HFFc6 (cell line): ENCODE results near the gene STOML3. TPM values are rescaled to one million over a fixed set of nuclear protein-coding genes. Genes with fewer than 3 reads are reported as not detected.

Experiments used
- DNase-seq: peaks from one replicate; pipeline ENCODE4 v3.0.0-alpha.2; 2018
- H3K27ac Mint-ChIP-seq: 2 replicates; pipeline ENCODE4 v1.8.0; 2020; ENCODE audit warnings: mild to moderate bottlenecking, mixed read lengths
- H3K27me3 Mint-ChIP-seq: 2 replicates; pipeline ENCODE4 v1.8.0; 2021; ENCODE audit warnings: mild to moderate bottlenecking, moderate library complexity, mixed read lengths; ENCODE audit not compliant: insufficient read depth
- H3K36me3 Mint-ChIP-seq: 2 replicates; pipeline ENCODE4 v1.8.0; 2021; ENCODE audit warnings: low read depth, mixed read lengths
- H3K4me1 Mint-ChIP-seq: 2 replicates; pipeline ENCODE4 v1.8.0; 2020; ENCODE audit warnings: low read depth, mixed read lengths
- H3K4me3 Mint-ChIP-seq: 2 replicates; pipeline ENCODE4 v1.8.0; 2020; ENCODE audit warnings: mild to moderate bottlenecking, moderate library complexity, mixed read lengths
- H3K9me3 Mint-ChIP-seq: 2 replicates; pipeline ENCODE4 v1.8.0; 2020; ENCODE audit warnings: mild to moderate bottlenecking, mixed read lengths
- CTCF ChIP-seq: fragments of 200-600 bp; sonication (generic); IDR thresholded peaks from 2 replicates; pipeline ENCODE4 v1.5.0; 2021; ENCODE audit warnings: antibody characterized with exemption, mild to moderate bottlenecking
- long read RNA-seq: library from polyadenylated mRNA; unstranded; transcript quantifications from one replicate; pipeline ENCODE4 v2.0.0, GENCODE V29; 2019
- total RNA-seq, 6 experiments: library from RNA; stranded (reverse); fragmentation: NEBNext Ultra II Directional; extraction: Animal tissue kit (Norgen Biotek cat#: 25700); gene quantifications; 2 replicates in 1 of 6; 3 replicates in 5 of 6; pipeline ENCODE4 v1.2.3, GENCODE V29; 2021

Gene STOML3
- total RNA-seq, result not detected
- long read RNA-seq, result 0 reads

- H3K27ac Mint-ChIP-seq, result no peak within 1 kb of the TSS
Observed at GRCh38 chr13:38990693-38991092, at the start of gene STOML3. Gene STOML3 (minus strand): TSS chr13:38990831. CDS start chr13:38990721, 110 bp downstream.

GRCh38 chr13:39040206-39040605, 49.6 kb upstream of the STOML3 start:
- Mint-ChIP-seq H3K36me3 (peaks cover 4% of the 10 kb centered on the region; the same call in 1 of the 2 replicates), H3K27ac (no peak overlapping the region), H3K4me3 (peak overlapping the region; percentile 11; the same call in 1 of the 2 replicates), H3K4me1 (peaks cover 28% of the 10 kb centered on the region), H3K27me3 (peaks cover 2% of the 10 kb centered on the region; the same call in 1 of the 2 replicates), H3K9me3 (no peaks in the 10 kb centered on the region)
- no peak for TF ChIP-seq CTCF
- DNase-seq, result no peak

More at GRCh38 chr13:38990693-38991092, at the start of gene STOML3:
- no peaks in the 10 kb centered on the region for H3K9me3 Mint-ChIP-seq
- no peaks in the 10 kb centered on the region for H3K36me3 Mint-ChIP-seq
- H3K4me1 Mint-ChIP-seq, result no peaks in the 10 kb centered on the region
- TF ChIP-seq CTCF, result no peak
- H3K27me3 Mint-ChIP-seq, result no peaks in the 10 kb centered on the region
- no peak for DNase-seq
- no peak within 1 kb of the TSS for H3K4me3 Mint-ChIP-seq

- no peak for DNase-seq
Observed at GRCh38 chr13:39039041-39039440, 48.4 kb upstream of the STOML3 start.

GRCh38 chr13:39038569-39039030, 48.0 kb upstream of the STOML3 start:
- H3K36me3 Mint-ChIP-seq, result peaks cover 4% of the 10 kb centered on the region; the same call in 1 of the 2 replicates
- peak overlapping the region; percentile 99 for H3K27ac Mint-ChIP-seq
- H3K4me1 Mint-ChIP-seq, result peaks cover 41% of the 10 kb centered on the region
- no peak for TF ChIP-seq CTCF
- H3K27me3 Mint-ChIP-seq, result peaks cover 2% of the 10 kb centered on the region; the same call in 1 of the 2 replicates
- no peaks in the 10 kb centered on the region for H3K9me3 Mint-ChIP-seq
- DNase-seq, result no peak
- peak overlapping the region; percentile 97 for H3K4me3 Mint-ChIP-seq

More at GRCh38 chr13:39039041-39039440, 48.4 kb upstream of the STOML3 start:
- Mint-ChIP-seq H3K36me3 (peaks cover 4% of the 10 kb centered on the region; the same call in 1 of the 2 replicates), H3K4me1 (peaks cover 40% of the 10 kb centered on the region), H3K4me3 (peak overlapping the region; percentile 97), H3K27ac (peak overlapping the region; percentile 99), H3K27me3 (peaks cover 2% of the 10 kb centered on the region; the same call in 1 of the 2 replicates), H3K9me3 (no peaks in the 10 kb centered on the region)
- TF ChIP-seq CTCF, result no peak

GRCh38 chr13:39037880-39038568, 47.4 kb upstream of the STOML3 start, which contains the start of the genes NHLRC3 and PROSER1:
Gene NHLRC3 (plus strand): TSS chr13:39038456. CDS start chr13:39038640, 184 bp downstream.
Gene PROSER1 (minus strand): TSS chr13:39038089. CDS start chr13:39037242, 847 bp downstream.
- Mint-ChIP-seq H3K4me1 (peaks cover 41% of the 10 kb centered on the region), H3K4me3 (peak within 1 kb of the TSS; percentile 97), H3K9me3 (no peaks in the 10 kb centered on the region), H3K36me3 (peaks cover 4% of the 10 kb centered on the region; the same call in 1 of the 2 replicates), H3K27me3 (peaks cover 2% of the 10 kb centered on the region; the same call in 1 of the 2 replicates), H3K27ac (peak within 1 kb of the TSS; percentile 99)
- TF ChIP-seq CTCF, result peak; percentile 44; the same call in 1 of the 2 replicates
- peak; percentile 87 for DNase-seq
